Mammary epithelial cell (primary cell): ENCODE results near the gene S1PR2.

Source experiments
- CTCF ChIP-seq, 2 donors: IDR thresholded peaks in 1 of 2; conservative IDR thresholded peaks in 1 of 2; 2 replicates each; pipeline ENCODE4 v1.5.1; 2011 to 2012; ENCODE audit warnings: inconsistent platforms in 2 of 2, low read length in 2 of 2, mild to moderate bottlenecking in 2 of 2, control low read depth in 1 of 2, low read depth in 1 of 2; ENCODE audit not compliant: insufficient read depth in 1 of 2; ENCODE audit errors: extremely low read depth in 1 of 2
- EZH2 ChIP-seq: IDR thresholded peaks from 2 replicates; pipeline ENCODE4 v1.6.1; 2012; ENCODE audit warnings: low read length, inconsistent platforms, borderline replicate concordance

- TF ChIP-seq CTCF (conservative IDR thresholded peaks at IDR 0.05 in 1 of 2, IDR thresholded peaks at IDR 0.05 in 1 of 2; ENCODE audit: extremely low read depth in 1 of 2, insufficient read depth in 1 of 2, low read depth in 1 of 2, low read length in 2 of 2) (no peak), EZH2 (no peak)
Measured at GRCh38 chr19:10268071-10268470, 36.9 kb upstream of the S1PR2 start.
